GM21529 (cell line): ENCODE data around the gene RAB11A.

ENCODE experiments used
- ATAC-seq: cut with Tn5 transposase; IDR thresholded peaks from one replicate; pipeline ENCODE4 v1.9.1; 2021; ENCODE audit not compliant: unreplicated experiment

Gene RAB11A

DNA sequence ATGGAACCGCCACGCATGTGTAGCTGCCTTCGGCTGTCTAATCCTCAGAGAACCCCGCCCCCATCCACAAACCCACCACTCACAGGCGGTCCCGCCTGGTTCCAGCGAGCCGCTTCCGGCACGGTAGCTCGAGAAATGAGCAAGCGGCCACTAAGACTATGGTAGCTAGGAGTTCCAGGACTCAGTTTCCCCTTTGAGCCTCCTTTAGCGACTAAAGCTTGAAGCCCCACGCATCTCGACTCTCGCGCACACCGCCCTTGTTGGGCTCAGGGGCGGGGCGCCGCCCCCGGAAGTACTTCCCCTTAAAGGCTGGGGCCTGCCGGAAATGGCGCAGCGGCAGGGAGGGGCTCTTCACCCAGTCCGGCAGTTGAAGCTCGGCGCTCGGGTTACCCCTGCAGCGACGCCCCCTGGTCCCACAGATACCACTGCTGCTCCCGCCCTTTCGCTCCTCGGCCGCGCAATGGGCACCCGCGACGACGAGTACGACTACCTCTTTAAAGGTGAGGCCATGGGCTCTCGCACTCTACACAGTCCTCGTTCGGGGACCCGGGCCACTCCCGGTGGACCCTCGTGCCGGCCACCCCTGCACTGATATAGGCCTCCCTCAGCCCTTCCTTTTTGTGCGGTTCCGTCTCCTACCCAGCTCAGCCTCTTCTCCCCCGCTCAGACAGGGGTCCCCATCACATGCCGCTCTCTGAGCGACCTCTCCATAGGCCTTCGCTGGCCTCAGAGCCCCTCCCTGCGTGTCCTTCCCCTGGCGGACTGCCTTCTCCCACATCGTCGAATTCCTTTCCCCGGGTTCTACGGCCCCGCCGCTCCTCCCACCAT, at the start of gene RAB11A:
TSS of gene RAB11A (plus strand) at position 366 of the 828 bp plus-strand sequence. CDS start at position 461, 95 bp downstream.
- peak; percentile 84 for ATAC-seq

DNA sequence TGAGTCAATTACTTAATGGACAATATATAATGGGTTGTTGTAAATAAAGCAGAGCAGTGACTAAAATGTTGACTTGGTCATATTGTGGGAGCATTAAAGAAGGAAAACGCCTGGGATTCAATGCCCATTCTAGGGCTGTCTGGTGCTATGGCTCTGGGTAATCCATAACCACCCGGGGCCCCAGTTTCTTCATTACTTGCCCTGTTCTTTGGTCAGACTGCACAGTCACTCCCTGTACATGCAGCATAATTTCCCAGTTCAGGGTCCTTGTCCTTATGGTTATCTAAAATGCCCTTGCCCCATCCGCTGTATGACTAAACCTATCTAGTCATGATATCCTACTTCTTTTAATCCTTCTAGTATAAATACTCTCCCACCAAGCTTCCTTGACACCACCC, 49.7 kb upstream of the RAB11A start:
- no peak for ATAC-seq

DNA sequence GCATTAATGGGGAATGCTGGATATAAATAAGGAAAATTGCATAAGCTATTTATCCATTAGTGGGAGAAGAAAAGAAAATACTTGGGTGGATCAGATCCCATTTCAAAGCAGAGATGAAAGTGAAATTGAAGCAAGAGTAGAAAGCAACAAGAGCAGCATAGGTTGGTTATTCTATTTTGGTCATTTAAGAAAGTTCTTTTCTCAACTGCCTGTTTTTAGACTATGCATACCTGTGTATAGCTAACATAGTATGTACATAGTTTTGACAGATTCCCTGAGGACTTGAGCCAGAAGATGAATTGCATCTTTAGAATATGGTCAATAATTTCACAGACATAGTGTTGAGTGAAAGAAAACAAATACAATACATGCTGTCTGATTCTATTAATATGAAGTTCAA, 48.2 kb upstream of the RAB11A start:
- ATAC-seq, result no peak

DNA sequence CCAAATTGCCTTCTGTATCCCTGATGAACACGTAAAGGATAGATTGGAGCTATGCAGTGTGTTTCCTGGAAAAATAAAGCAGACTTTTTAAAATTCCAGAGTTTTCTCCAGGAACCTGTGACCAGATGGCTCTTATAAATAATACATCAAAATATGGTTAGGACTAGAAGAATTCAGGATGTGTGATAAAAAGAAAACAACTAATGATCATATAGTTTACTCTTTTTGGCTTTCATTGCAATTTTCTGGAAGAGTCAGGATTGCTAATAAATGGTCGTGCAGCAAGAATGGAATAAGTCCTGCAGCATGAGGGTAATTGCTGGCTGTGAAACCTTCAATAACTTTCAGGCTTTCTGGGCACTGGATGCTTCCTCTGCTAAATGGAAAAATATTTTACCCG, 47.0 kb upstream of the RAB11A start:
- no peak for ATAC-seq

DNA sequence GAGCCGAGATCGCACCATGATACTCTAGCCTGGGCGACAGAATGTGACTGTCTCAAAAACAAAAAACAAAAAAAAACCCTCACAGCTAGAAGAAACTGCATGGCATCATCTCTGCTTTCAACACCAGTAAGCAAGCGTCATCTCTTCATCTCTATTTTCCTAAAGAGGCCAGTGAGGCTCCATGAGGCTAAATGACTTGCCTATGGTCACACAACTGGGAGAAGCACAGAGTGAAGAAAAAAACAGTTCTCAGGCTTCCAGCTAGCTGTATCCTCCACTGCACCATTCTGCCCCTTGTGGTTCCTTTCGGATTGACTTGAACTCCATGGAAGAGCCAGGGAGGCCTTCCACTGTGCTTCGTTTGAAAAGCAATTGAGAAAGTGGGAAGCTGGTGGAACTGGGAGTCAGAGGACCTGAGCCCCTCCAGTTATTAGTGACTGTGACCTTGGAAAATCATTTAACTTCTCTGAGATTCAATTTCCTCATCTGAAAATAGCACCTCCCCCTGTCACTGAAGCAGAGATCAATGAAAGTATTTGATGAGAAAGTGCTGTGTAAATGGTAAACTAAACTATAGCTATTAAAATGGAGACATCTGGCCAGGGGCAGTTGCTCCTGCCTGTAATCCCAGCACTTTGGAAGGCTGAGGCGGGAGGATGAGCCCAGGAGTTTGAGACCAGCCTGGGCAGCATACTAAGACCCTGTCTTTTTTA, 45.1 kb upstream of the RAB11A start:
- ATAC-seq, result no peak

DNA sequence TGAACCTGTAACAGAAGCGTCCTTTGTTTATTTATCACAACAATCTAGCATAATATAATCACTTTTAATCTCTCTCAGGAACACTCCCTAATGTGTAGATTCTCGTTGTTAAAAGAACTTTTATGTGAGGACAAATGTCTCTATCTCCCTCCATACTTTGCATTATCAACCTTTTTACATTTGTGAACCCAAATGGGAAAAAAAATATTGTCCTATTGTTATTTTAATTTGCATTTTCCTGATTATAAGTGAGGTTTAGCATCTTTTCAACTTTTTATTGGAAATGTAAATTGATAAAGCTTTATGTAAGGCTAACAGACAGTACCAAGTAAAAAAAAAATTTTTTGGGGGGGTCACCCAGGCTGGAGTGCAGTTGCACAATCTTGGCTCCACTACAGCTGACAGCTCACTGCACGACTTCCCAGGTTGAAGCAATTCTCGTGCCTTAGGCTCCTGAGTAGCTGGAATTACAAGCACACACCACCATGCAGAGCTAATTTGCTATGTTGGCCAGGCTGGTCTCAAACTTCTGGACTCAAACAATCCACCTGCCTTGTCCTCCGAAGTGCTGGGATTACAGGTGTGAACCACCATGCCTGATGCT, 44.2 kb upstream of the RAB11A start:
- no peak for ATAC-seq

DNA sequence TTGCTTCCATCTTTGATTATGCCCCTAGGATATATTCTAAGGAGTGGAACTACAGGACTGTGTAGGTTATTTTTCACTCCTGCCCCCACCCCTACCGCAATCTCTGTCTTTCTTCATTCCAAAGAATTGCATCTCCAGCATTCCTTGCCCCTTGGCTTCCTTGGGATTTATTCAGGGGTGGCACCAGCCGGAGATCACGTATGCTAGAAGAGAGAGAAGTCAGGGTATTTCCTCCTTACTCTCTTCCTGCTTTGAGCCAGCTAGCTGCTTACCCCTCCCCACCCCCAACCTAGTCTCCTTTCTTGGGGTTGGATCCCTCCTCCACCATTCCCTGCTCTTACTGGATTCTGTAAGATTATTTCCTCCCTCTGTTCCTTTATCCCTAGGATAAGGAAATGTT, 42.2 kb upstream of the RAB11A start:
- ATAC-seq, result no peak

DNA sequence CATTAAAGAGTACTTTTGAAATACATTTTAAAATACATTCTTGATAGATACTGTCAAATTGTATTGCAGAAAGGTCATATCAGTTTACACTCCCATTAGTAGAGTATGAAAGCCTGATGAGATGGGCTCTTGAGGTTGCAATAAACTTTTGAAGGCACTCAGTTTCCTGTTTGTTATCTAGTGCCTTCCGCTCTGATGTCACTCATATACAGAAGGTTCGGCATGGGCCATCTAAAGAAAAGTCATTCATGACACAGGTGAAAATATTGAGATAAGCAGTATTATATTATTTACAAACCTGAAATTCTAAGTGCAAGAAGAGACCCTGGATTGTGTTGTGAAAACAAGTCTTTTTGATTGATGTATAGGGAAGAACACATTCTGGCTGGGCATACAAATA, 40.7 kb upstream of the RAB11A start:
- no peak for ATAC-seq

DNA sequence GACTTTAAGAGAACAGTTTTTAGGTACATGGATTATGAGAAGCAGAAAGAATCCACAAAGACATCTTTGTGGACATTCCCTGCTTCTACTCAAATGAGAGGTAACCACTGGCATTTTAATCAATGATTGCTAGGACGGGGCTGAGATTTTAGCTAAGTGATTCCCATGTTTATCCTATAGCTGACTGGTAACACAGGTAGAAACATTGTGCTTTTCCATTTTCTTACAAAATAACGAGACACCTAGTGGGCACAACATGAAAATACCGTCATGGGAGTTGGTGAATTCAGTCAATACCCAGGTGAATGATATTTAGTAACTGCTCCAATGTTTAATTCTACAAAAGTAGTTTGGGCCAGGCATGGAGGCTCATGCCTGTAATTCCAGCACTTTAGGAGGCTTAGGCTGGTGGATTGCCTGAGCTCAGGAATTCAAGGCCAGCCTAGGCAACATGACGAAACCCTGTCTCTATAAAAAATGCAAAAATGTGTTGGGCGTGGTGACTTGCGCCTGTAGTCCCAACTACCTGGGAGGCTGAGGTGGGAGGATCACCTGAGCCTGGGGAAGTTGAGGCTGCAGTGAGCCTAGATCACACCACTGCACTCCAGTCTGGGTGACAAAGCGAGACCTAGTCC, 40.0 kb upstream of the RAB11A start:
- ATAC-seq, result no peak

DNA sequence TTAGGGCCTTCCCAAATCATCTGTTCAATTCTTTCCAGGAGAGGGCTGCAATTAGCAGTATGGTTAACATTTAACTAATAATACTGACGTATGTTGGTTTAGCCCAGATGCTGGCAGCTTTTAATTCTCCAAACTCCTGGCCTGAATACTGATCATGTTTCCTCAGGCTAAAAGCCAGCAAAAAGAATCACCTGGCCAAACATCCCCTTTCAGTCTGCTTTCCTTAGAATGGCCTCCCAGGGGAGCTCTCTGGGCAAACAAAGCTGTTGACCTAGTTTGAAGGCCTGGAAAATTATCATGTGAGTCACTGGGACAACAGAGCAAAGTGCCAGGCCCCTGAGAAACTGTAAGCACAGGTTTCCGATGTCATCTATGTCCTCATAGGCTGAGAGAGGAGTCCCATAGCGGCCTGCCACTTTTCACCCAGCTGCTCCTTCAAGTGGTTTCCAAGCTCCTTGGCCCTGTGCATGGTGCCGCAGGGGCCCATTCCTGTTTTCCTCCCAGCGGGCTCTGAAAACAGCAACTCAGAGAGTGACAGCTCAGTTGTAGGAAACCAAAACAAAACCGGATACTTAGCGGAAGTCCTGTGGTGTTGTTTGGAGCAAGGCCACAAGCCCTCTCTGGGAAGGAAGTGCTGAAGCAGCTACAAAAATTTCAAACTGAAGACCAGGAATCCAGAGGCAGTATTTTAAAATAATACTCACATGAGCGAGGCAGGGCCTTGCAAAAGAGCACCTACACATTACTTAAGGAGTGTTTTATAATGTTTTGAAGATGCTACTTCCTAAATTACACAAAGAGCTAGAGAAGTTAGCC, 36.5 kb upstream of the RAB11A start:
- ATAC-seq, result peak; percentile 44

DNA sequence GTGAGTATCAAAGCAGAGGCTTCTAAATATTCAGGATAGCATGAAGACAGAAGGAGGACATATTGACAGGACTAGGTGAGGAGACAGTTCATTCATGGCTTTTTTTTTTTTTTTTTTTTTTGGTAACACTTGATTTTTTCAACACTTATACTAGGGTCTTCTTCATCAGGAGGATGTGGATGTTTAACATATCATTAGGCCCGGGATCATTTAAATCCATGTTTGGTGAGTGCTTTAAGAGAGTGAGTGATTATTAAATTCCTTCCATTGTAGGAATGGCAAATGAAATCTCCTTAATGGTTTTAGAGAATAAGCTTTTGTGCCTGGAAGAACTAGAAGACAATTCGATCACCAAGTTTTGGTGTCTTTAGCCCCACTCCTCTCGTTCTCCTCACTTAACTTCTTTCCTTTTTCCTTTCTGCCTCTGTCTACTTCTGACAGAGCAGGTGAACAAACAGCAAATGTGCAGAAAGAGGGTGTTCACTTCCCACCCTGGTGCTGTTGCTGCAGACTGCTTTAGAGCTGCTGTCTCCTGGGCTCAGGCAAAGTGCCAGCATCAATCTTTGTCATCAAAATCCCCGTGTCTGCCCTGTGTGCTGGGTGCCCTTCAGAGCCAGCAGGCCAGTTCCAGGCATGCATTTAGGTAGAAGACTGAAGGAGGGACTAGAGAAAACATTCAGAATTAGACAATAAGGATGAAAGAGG, 35.6 kb upstream of the RAB11A start:
- ATAC-seq, result no peak

DNA sequence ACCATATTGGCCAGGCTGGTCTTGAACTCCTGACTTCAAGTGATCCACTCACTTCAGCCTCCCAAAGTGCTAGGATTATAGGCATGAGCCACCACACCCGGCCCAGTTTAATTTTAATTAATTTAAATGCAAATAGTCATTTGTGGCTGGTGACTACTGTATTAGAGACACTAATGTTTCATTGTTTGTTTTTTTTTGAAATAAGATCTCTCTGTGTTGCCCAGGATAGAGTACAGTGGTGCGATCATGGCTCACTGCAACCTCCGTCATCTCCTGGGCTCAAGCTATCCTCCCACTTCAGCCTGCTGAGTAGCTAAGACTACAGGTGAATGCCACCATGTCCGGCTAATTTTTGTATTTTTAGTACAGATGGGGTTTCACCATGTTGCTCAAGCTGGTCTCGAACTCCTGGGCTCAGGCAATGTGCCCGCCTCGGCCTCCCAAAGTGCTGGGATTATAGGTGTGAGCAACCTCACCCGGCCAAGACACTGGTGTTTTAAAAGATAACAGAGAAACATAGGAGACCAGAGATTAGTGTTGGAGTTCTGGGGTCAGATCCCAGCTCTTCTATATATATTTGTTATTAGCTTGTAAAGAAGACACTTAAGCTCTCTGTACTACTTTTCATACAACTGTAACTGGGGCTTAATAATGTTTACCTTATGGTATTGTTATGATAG, 34.5 kb upstream of the RAB11A start:
- ATAC-seq, result no peak

DNA sequence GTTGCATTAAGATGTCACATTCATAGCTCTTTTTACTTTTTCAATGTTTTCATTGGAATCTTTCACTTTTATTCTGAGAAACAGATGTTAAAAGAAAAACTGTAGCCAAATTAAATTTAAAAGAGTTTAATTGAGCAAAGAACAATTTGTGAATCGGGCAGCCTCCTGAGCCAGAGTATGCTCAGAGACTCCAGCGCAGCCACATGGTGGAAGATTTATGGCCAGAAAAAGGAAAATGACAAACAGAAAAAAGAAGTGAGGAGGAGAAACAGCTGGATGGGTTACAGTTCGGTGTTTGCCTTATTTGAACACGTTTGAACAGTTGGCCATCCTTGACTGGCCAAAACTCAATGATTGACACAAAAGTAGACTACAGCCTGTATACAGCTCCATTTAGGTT, 33.8 kb upstream of the RAB11A start:
- ATAC-seq, result no peak

DNA sequence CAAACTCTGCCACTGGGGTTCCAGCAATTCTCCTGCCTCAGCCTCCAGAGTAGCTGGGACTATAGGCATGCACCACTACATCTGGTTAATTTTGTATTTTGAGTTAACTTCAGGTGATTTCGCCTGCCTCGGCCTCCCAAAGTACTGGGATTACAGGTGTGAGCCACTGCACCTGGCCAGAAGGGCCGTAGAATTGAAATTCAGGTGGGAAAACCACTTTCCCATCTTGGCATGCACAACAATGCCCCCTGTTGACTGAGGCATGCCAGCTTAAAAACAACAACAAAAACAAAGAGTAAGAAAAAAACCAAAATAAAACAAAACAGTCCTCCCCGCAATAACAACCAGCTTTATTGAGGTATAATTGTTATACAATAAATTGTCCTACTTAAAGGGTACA, 32.6 kb upstream of the RAB11A start:
- no peak for ATAC-seq

DNA sequence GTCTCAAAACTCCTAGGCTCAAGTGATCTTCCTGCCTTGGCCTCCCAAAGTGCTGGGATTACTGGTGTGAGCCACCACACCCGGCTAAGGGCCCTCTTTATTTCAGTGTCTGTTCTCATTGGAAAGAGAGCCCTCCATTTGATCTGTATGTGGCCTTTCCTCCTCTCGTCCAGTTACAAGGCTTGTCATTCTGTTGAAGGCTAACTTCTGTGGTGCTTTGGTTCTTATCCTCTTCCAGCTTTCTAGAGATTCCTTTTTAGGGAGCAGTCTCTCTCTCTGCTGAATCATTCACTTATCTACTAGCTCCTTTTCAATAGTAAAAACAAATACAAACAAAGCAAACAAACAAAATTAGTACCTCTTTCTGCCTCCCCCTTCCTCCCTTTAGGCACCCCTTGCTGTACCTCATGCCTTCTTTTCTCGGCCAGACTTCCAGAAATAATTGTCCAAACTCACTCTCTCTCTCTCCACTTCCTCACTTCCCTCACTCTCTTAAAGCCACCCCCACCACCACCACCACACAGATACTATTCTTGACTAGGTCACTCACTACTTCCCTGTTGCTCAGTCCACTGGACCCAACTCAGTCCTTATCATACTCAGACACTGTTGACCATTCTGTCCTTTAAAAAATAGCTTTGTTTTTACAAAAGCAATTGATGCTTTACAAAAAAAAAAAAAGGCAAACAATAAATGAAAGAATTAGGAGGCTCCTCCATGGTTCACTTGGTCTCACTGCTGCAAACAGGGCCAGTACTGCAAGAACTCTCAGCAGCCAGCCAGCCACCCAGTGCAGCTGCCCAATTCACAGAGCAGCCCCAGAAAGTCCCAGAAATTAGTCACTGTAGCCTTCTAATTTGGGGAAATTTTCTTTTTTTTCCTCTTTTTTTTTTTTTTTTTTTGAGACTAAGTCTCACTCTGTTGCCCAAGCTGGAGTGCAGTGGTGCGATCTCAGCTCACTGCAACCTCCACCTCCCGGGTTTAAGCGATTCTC, 31.7 kb upstream of the RAB11A start:
- ATAC-seq, result no peak

DNA sequence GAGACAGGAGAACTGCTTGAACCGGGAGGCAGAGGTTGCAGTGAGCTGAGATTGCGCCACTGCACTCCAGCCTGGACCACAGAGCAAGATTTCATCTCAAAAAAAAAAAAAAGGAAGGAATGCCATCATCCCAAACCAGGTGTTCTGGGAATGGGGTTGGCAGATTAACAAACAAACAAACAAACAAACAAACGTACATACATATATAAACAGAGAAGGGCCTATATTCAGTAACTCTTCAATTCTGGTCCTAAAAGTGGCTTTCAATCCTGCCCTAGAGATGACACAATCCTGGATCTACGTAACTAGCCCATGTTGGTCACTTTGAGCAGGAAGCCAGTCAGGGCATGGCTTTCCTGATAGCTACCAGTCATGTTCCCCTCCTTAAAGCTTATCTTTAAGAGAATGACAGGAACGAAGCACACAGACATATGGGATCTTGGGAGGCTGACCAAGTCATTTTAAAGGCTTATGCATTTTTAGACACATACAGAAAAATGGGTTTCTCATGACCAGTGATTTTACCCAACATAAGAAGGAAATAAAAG, 29.9 kb upstream of the RAB11A start:
- no peak for ATAC-seq

DNA sequence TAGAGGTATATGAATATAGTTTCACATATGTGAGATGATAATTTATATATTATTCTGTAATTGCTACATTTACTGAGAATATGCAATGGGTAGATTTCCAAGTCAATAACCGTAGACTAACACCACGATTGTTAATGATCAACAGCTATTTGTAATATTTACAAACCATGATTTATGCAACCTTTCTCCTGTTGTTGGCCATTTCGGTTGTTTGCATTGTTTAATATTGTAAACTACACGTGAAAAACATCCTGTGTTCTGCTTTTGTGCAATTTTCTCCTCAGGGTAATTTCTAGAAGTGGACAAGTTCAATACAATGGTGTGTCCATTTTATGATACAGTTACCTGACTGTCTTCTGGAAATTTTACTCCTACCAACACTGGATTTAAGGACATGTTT, 29.3 kb upstream of the RAB11A start:
- ATAC-seq, result no peak
